ENCODE data around the gene BRIP1.

- TF ChIP-seq CTCF (IDR thresholded peaks at IDR 0.05) = no peak
- TF ChIP-seq ELF4 (CRISPR knock-in tag; IDR thresholded peaks at IDR 0.05; ENCODE audit: low read depth) = no peak
- no peak for TF ChIP-seq ATF3 (CRISPR knock-in tag; conservative IDR thresholded peaks at IDR 0.05)
- no peak for TF ChIP-seq NR2C2 (CRISPR knock-in tag; IDR thresholded peaks at IDR 0.05)
- TF ChIP-seq CREM (CRISPR knock-in tag; IDR thresholded peaks at IDR 0.05) = no peak
- no peak for TF ChIP-seq USF1 (CRISPR knock-in tag; IDR thresholded peaks at IDR 0.05)
- no peak for TF ChIP-seq GTF2I (CRISPR knock-in tag; conservative IDR thresholded peaks at IDR 0.05)
- TF ChIP-seq NFATC4 (CRISPR knock-in tag; IDR thresholded peaks at IDR 0.05) = no peak
- no peak for TF ChIP-seq ZNF121 (CRISPR knock-in tag; IDR thresholded peaks at IDR 0.05)
- TF ChIP-seq SP1 (CRISPR knock-in tag; conservative IDR thresholded peaks at IDR 0.05) = no peak
Measured at GRCh38 chr17:61831099-61831498, 32.2 kb downstream of the BRIP1 start.
